ENCODE data around the gene PCSK4.

DNA sequence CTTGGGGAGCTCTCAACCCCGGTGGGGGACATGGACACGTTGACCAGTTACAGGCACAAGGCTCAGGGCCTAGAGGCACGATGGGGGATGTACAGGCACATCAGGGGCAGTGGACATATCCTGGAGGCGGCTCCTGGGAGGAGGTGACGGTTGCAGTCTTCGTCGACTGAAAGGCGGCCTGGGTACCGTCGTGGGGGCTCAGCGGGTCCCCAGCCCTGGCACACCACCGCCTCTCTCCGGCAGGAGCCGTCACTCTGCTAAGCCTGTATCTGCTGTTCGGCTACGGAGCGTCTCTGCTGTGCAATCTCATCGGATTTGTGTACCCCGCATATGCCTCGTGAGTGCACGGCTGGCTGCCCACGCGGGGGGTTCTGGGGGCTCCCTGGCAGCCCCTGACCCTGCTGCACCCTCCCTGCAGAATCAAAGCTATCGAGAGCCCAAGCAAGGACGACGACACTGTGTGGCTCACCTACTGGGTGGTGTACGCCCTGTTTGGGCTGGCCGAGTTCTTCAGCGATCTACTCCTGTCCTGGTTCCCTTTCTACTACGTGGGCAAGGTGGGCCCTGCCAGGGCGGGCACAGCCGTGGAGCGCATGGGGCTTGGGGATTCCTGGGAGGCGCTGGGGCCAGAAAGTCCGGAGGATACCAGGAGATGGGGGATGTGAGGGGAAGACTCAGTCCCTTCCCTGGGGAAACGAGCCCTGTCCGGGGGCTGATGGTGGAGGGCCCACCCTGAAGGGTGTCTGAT lies 5.1 kb upstream of the PCSK4 start:
- TF ChIP-seq POLR2A (IDR thresholded peaks at IDR 0.05; ENCODE audit: low read length), result no peak
- TF ChIP-seq GATA1 (IDR thresholded peaks at IDR 0.05; ENCODE audit: low read depth, low read length), result no peak

Data from erythroblast (primary cell).